Neural crest cell (in vitro differentiated cells): Measurements from ENCODE around the gene CCL21. TPM values are rescaled to one million over a fixed set of nuclear protein-coding genes. Genes with fewer than 3 reads are reported as not detected.
"Not testable (repeated sequence)": the region's sequence is repeated elsewhere in the genome, so short reads cannot be mapped to it uniquely, and the experiment has no call there.

Source experiments
- DNase-seq: peaks from one replicate; pipeline ENCODE4 v3.0.0; 2021; ENCODE audit warnings: low read depth, mixed read lengths, low spot score
- H3K27ac Mint-ChIP-seq: one replicate; pipeline ENCODE4 v1.8.0; 2021; ENCODE audit warnings: mild to moderate bottlenecking, mixed read lengths; ENCODE audit not compliant: unreplicated experiment
- H3K27me3 Mint-ChIP-seq: 2 replicates; pipeline ENCODE4 v1.8.0; 2021; ENCODE audit warnings: low read depth, mild to moderate bottlenecking, mixed read lengths
- H3K36me3 Mint-ChIP-seq: 2 replicates; pipeline ENCODE4 v1.8.0; 2021; ENCODE audit warnings: low read depth, mild to moderate bottlenecking, mixed read lengths
- H3K4me1 Mint-ChIP-seq: 2 replicates; pipeline ENCODE4 v1.8.0; 2021; ENCODE audit warnings: mixed read lengths
- H3K4me3 Mint-ChIP-seq: one replicate; pipeline ENCODE4 v1.8.0; 2021; ENCODE audit warnings: mild to moderate bottlenecking, mixed read lengths
- H3K9me3 Mint-ChIP-seq: 2 replicates; pipeline ENCODE4 v1.8.0; 2021; ENCODE audit warnings: mixed read lengths
- CTCF ChIP-seq: fragments of 200-600 bp; sonication (generic); conservative IDR thresholded peaks from 2 replicates; pipeline ENCODE4 v1.5.0; 2021; ENCODE audit warnings: antibody characterized with exemption, mild to moderate bottlenecking
- total RNA-seq: library from RNA; stranded (reverse); gene quantifications from 2 replicates; pipeline ENCODE4 v1.2.1, GENCODE V29; 2021

CCL21 gene
- total RNA-seq, 1 donor from 2014 or later = not detected

- TF ChIP-seq CTCF = no peak
- H3K27me3 Mint-ChIP-seq = peaks cover 3% of the 10 kb centered on the region
- no peak overlapping the region for H3K27ac Mint-ChIP-seq
- no peaks in the 10 kb centered on the region for H3K36me3 Mint-ChIP-seq
- H3K9me3 Mint-ChIP-seq = peaks cover 3% of the 10 kb centered on the region
- no peak for DNase-seq
- H3K4me1 Mint-ChIP-seq = no peaks in the 10 kb centered on the region
- no peak overlapping the region for H3K4me3 Mint-ChIP-seq
These were observed 32.8 kb upstream of the CCL21 start for GRCh38 chr9:34742710-34743109.

- H3K9me3 Mint-ChIP-seq = peaks cover 3% of the 10 kb centered on the region
These were observed 31.7 kb upstream of the CCL21 start for GRCh38 chr9:34741628-34742027.

GRCh38 chr9:34740176-34740575 is 30.2 kb upstream of the CCL21 start:
- not testable (repeated sequence) for DNase-seq, H3K4me1 Mint-ChIP-seq, H3K27me3 Mint-ChIP-seq, H3K27ac Mint-ChIP-seq, H3K4me3 Mint-ChIP-seq, H3K9me3 Mint-ChIP-seq, H3K36me3 Mint-ChIP-seq

More at GRCh38 chr9:34741628-34742027, 31.7 kb upstream of the CCL21 start:
- DNase-seq = no peak
- Mint-ChIP-seq H3K4me1 (no peaks in the 10 kb centered on the region), H3K27me3 (peaks cover 3% of the 10 kb centered on the region), H3K36me3 (no peaks in the 10 kb centered on the region), H3K4me3 (no peak overlapping the region), H3K27ac (no peak overlapping the region)
- TF ChIP-seq CTCF = no peak

GRCh38 chr9:34737677-34738260 is 27.8 kb upstream of the CCL21 start:
- TF ChIP-seq CTCF = no peak
- DNase-seq = no peak
- no peaks in the 10 kb centered on the region for H3K4me1 Mint-ChIP-seq
- no peaks in the 10 kb centered on the region for H3K27me3 Mint-ChIP-seq
- H3K4me3 Mint-ChIP-seq = no peak overlapping the region
- H3K27ac Mint-ChIP-seq = no peak overlapping the region
- H3K36me3 Mint-ChIP-seq = no peaks in the 10 kb centered on the region
- H3K9me3 Mint-ChIP-seq = no peaks in the 10 kb centered on the region

- no peaks in the 10 kb centered on the region for H3K4me1 Mint-ChIP-seq
- no peaks in the 10 kb centered on the region for H3K36me3 Mint-ChIP-seq
- H3K9me3 Mint-ChIP-seq = no peaks in the 10 kb centered on the region
- H3K27ac Mint-ChIP-seq = no peak overlapping the region
- no peak for TF ChIP-seq CTCF
- H3K27me3 Mint-ChIP-seq = no peaks in the 10 kb centered on the region
- no peak for DNase-seq
- no peak overlapping the region for H3K4me3 Mint-ChIP-seq
These were observed 24.8 kb upstream of the CCL21 start for GRCh38 chr9:34734720-34735119.

- Mint-ChIP-seq H3K9me3 (no peaks in the 10 kb centered on the region), H3K27me3 (no peaks in the 10 kb centered on the region), H3K4me3 (no peak overlapping the region), H3K27ac (no peak overlapping the region), H3K4me1 (no peaks in the 10 kb centered on the region), H3K36me3 (no peaks in the 10 kb centered on the region)
- no peak for DNase-seq
- TF ChIP-seq CTCF = no peak
These were observed 22.9 kb upstream of the CCL21 start for GRCh38 chr9:34732886-34733285.
